ENCODE data around the gene SLC16A3.
"Not testable (repeated sequence)": the region's sequence is repeated elsewhere in the genome, so short reads cannot be mapped to it uniquely, and the experiment has no call there.

SLC16A3 gene

DNA sequence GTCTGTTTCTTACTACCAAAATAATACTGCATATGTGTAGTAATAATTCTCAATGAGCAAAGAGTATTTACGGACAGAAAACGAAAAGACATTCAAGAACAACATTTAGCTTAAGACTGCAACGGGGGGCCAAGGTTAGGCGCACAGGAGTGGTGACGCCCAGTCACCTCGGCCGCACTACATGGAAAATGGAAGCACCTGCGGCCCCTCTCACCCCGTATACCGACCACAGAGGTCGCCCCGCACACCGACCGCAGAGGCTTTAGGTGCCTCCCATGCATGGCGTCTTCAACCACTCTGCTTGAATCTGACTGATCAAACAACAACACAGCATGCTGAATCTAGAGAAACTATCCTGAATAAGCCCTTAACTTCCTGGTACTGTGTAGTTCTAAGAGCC, 42.6 kb upstream of the SLC16A3 start:
- H3K4me3 Mint-ChIP-seq: no peak overlapping the region
- H3K9me3 Mint-ChIP-seq: no peaks in the 10 kb centered on the region
- TF ChIP-seq, protein P1, sequence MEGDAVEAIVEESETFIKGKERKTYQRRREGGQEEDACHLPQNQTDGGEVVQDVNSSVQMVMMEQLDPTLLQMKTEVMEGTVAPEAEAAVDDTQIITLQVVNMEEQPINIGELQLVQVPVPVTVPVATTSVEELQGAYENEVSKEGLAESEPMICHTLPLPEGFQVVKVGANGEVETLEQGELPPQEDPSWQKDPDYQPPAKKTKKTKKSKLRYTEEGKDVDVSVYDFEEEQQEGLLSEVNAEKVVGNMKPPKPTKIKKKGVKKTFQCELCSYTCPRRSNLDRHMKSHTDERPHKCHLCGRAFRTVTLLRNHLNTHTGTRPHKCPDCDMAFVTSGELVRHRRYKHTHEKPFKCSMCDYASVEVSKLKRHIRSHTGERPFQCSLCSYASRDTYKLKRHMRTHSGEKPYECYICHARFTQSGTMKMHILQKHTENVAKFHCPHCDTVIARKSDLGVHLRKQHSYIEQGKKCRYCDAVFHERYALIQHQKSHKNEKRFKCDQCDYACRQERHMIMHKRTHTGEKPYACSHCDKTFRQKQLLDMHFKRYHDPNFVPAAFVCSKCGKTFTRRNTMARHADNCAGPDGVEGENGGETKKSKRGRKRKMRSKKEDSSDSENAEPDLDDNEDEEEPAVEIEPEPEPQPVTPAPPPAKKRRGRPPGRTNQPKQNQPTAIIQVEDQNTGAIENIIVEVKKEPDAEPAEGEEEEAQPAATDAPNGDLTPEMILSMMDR (IDR thresholded peaks at IDR 0.05; ENCODE audit: unreplicated experiment in 3 of 3): no peak
- no peaks in the 10 kb centered on the region for H3K4me1 Mint-ChIP-seq
- H3K27ac Mint-ChIP-seq: no peak overlapping the region
- no peaks in the 10 kb centered on the region for H3K27me3 Mint-ChIP-seq (ENCODE audit: low read depth)
- peaks cover 36% of the 10 kb centered on the region for H3K36me3 Mint-ChIP-seq (ENCODE audit: low read depth)

DNA sequence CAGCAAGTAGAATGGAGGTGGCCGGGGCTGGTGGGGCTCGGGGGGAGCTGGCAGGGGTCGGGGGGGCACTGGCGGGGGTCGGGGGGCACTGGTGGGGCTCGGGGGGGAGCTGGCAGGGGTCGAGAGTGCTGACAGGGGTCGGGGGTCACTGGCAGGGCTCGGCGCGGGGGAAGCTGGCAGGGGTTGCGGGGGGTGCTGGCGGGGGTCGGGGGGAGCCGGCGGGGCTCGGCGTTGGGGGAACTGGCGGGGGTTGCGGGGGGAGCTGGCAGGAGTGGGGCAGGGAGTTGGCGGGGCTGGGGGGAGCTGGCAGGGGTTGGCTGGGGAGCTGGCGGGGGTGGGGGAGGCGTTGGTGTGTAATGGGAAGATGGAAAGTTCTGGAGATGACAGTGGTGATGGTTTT, 41.3 kb upstream of the SLC16A3 start:
- Mint-ChIP-seq H3K4me1 (no peaks in the 10 kb centered on the region), H3K27me3 (ENCODE audit: low read depth) (no peaks in the 10 kb centered on the region), H3K4me3 (no peak overlapping the region), H3K36me3 (ENCODE audit: low read depth) (peaks cover 32% of the 10 kb centered on the region), H3K9me3 (no peaks in the 10 kb centered on the region), H3K27ac (no peak overlapping the region)
- TF ChIP-seq, protein P1 (IDR thresholded peaks at IDR 0.05; ENCODE audit: unreplicated experiment in 3 of 3): no peak

DNA sequence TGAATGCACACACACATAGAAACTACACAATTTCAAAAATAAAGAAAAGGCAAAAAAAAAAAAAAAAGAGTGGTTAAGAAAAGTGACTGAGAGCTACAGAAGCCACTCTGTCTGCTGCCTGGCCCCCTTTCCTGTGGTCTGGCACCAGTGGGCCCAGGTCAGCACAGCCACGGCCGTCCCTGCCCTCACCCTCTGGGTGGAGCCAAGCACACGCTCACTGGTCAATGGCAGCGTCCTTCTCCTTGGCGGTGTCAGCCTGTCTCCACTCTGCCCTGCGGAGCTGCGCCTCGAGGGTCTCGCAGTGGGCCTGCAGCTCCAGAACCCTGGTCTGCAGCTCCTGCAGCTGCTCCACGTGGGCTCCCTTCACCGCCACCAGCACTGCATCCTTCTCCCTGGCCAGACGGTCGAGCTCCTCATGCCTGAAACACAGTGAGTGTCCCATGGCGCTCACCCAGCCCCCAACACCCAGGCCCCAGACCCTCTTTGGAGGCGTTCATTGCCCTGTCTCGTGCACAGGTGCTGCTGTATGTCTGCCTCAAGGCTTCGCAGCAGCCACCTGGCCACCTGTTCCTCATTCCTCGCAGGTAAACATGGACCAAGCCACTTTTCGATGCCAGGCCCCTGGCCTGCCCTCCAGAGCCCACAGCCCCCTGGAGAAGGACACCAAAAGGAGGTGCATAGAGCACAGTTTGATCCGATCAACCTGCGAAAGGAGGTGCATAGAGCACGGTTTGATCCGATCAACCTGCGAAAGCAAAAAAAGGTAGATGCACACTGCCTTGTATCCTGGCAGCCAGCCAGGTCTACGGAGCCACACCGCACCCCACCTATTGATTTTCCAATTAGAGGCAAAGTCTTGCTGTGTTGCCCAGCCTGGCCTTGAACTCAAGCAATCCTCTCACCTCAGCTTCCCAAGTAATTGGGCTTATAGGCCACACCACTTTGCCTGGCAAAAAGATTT, 40.6 kb upstream of the SLC16A3 start:
- Mint-ChIP-seq H3K4me3 (no peak overlapping the region), H3K27ac (no peak overlapping the region), H3K27me3 (ENCODE audit: low read depth) (no peaks in the 10 kb centered on the region), H3K36me3 (ENCODE audit: low read depth) (peaks cover 31% of the 10 kb centered on the region), H3K9me3 (no peaks in the 10 kb centered on the region), H3K4me1 (no peaks in the 10 kb centered on the region)
- TF ChIP-seq, protein P1 (IDR thresholded peaks at IDR 0.05; ENCODE audit: unreplicated experiment in 3 of 3): no peak

DNA sequence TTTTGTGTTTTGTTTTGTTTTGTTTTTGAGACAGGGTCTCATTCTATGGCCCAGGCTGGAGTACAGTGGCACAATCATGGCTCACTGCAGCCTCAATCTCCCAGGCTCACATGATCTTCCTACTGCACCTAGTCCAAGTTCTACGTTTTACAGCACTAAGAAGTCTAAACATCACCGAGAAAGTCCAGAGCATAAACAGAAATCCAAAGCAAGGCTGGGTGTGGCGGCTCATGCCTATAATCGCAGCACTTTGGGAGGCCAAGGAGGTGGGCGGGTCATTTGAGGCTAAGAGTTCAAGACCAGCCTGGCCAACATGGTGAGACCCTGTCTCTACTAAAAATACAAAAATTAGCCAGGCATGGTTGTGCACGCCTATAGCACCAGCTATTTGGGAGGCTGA, 35.8 kb upstream of the SLC16A3 start:
- H3K36me3 Mint-ChIP-seq (ENCODE audit: low read depth): peaks cover 46% of the 10 kb centered on the region
- H3K27me3 Mint-ChIP-seq (ENCODE audit: low read depth); H3K4me3 Mint-ChIP-seq; H3K27ac Mint-ChIP-seq; H3K4me1 Mint-ChIP-seq; H3K9me3 Mint-ChIP-seq: not testable (repeated sequence)

DNA sequence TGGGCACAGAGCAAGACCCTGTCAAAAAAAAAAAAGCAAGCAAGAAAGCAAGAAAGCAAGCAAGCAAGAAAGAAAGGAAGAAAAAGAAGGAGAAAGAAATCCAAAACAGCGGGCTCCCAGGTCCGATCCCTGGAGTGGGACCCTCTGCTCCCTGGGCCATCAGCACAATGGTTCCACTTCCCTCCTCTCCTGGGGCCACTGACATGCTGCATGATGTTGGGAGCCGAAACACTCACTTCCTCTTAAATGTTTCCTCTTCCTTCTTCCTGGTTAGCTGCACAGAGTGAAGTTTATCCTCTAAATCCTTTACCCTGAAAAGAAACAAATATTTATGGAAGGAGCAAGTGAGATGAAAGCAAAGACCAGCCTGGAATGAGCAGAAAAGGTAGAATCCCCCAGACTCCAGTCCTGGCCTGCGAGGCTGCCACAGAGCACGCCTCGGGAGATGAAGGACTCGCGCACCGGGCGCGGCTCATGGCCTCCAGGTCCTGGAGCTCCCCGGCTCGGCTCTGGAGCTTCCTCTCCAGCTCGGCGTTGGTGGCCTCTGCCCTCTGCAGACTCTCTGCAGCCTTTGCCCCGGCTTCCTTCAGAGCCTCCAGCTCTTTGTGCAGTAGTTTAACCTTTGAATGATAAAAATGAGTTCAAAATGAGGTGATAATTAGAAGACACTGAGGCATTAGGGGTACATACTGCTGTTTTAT, 35.2 kb upstream of the SLC16A3 start:
- H3K4me3 Mint-ChIP-seq: no peak overlapping the region
- no peaks in the 10 kb centered on the region for H3K4me1 Mint-ChIP-seq
- H3K27me3 Mint-ChIP-seq (ENCODE audit: low read depth): no peaks in the 10 kb centered on the region
- peaks cover 47% of the 10 kb centered on the region for H3K36me3 Mint-ChIP-seq (ENCODE audit: low read depth)
- H3K9me3 Mint-ChIP-seq: no peaks in the 10 kb centered on the region
- TF ChIP-seq, protein P1 (IDR thresholded peaks at IDR 0.05; ENCODE audit: unreplicated experiment in 3 of 3): no peak
- no peak overlapping the region for H3K27ac Mint-ChIP-seq

DNA sequence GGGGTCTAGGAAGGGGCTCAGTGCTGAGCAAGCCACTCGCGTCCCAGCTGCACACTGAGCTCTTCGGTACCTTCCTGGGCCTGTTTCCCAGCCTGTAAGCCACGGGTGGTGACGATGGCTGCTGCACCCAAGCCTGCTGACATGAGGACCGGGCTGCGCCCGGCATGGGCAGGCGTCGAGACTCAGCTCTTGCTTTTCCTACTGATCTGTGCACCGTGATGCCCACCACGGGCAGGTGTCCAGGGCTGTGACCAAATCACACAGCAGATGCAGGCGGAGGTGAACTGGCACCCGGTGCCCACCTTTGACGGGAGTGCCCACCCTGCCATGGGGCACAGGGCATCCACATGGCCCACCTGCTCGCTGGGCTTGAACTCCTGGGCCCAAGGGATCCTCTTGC, 34.1 kb upstream of the SLC16A3 start:
- Mint-ChIP-seq H3K4me3 (no peak overlapping the region), H3K27me3 (ENCODE audit: low read depth) (no peaks in the 10 kb centered on the region), H3K4me1 (no peaks in the 10 kb centered on the region), H3K9me3 (no peaks in the 10 kb centered on the region), H3K27ac (no peak overlapping the region), H3K36me3 (ENCODE audit: low read depth) (peaks cover 47% of the 10 kb centered on the region)
- TF ChIP-seq, protein P1 (IDR thresholded peaks at IDR 0.05; ENCODE audit: unreplicated experiment in 3 of 3): no peak
